Retinal pigment epithelial cell (primary cell): ENCODE results near the gene SDCCAG8.

Experiments used
- DNase-seq: peaks from one replicate; pipeline ENCODE4 v3.0.0-alpha.2; 2010; ENCODE audit warnings: low read depth
- H3K4me3 ChIP-seq: 2 replicates; pipeline ENCODE4 v1.5.1; 2011; ENCODE audit warnings: mild to moderate bottlenecking, low read length, control low read depth, moderate library complexity
- TF ChIP-seq, protein P1 (sequence below): conservative IDR thresholded peaks from 2 replicates; pipeline ENCODE4 v1.5.1; 2011; ENCODE audit warnings: low read depth, low read length, control low read depth, inconsistent platforms

The SDCCAG8 gene

GRCh38 chr1:243343970-243344937 lies 88.4 kb downstream of the SDCCAG8 start:
- TF ChIP-seq, protein P1, sequence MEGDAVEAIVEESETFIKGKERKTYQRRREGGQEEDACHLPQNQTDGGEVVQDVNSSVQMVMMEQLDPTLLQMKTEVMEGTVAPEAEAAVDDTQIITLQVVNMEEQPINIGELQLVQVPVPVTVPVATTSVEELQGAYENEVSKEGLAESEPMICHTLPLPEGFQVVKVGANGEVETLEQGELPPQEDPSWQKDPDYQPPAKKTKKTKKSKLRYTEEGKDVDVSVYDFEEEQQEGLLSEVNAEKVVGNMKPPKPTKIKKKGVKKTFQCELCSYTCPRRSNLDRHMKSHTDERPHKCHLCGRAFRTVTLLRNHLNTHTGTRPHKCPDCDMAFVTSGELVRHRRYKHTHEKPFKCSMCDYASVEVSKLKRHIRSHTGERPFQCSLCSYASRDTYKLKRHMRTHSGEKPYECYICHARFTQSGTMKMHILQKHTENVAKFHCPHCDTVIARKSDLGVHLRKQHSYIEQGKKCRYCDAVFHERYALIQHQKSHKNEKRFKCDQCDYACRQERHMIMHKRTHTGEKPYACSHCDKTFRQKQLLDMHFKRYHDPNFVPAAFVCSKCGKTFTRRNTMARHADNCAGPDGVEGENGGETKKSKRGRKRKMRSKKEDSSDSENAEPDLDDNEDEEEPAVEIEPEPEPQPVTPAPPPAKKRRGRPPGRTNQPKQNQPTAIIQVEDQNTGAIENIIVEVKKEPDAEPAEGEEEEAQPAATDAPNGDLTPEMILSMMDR: peak; percentile 51
- H3K4me3 ChIP-seq: no peak overlapping the region
- DNase-seq: no peak

DNA sequence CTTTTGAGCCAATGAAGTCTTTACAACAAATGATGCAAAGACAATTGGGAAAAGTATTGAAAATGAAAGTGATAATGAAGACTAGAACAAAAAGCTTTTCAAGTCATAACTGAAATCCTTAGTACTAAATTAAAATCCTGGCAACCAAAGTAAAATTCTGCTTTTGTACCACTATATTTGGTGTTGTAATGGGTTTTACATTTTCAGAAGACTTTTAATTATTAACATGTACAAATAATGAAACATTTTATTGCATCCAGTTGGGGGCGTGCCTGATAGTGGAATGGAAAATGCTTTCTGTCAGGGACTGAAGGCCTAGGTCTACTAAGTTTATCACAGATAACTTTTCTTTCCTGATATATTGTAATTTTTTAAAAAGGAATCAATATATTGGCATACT lies 89.4 kb downstream of the SDCCAG8 start:
- TF ChIP-seq, protein P1: peak; percentile 29
- no peak overlapping the region for H3K4me3 ChIP-seq
- DNase-seq: no peak

DNA sequence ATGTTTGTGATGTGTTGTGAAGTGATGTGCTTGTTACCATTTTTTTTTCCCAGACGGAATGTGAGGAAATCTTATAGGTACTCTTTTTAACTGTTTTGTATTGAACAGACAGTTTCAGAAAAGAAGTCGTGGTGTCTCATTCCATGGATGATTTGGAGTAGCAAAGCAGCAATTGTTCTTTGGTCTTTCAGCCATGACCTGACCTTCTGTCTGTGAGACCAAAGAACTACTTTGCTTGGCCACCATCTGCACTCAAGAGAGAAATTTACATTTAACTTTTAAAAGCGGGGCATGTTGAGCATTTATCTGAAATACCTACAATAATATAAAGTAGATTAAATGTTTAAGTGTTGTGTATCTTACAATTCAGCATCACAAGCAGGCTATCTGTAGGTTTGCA lies 90.2 kb downstream of the SDCCAG8 start:
- H3K4me3 ChIP-seq: no peak overlapping the region
- TF ChIP-seq, protein P1: no peak
- no peak for DNase-seq

GRCh38 chr1:243346468-243346867 lies 90.6 kb downstream of the SDCCAG8 start:
- H3K4me3 ChIP-seq: no peak overlapping the region
- TF ChIP-seq, protein P1: no peak
- DNase-seq: no peak

GRCh38 chr1:243348331-243348730 lies 92.5 kb downstream of the SDCCAG8 start:
- TF ChIP-seq, protein P1: no peak
- DNase-seq: no peak
- no peak overlapping the region for H3K4me3 ChIP-seq

- H3K4me3 ChIP-seq: no peak overlapping the region
- TF ChIP-seq, protein P1: no peak
- DNase-seq: no peak
Measured at GRCh38 chr1:243349128-243349527, 93.3 kb downstream of the SDCCAG8 start.

DNA sequence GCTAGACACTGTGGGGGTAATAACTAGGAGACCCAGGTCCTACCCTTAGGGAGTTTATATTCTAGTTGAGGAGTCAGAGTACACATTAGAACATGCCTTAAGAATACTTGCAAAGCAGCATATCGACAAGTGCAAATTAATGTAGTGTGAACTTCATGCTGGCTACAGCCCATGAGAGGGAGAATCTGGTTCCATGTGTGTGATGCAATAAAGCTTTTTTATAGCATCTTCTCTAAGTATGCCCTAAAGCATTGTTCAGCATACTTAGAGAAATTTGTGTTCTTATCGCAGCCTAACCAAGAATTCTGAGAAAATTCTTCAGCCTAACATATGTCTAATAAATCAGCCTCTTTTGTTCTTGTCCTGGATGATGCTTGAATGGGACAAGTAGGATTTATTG lies 95.5 kb downstream of the SDCCAG8 start:
- TF ChIP-seq, protein P1: no peak
- no peak overlapping the region for H3K4me3 ChIP-seq
- no peak for DNase-seq
